Dendritic cell treated with granulocyte-macrophage colony-stimulating factor and Interleukin-4, amounts not matched to agents 40 ng/mL and 50 ng/mL, for 4 days (primary cell): ENCODE results near the gene THADA.
A peak's percentile ranks its signal among the peaks of the same experiment; 100 is the strongest.
"Not testable (repeated sequence)": the region's sequence is repeated elsewhere in the genome, so short reads cannot be mapped to it uniquely, and the experiment has no call there.

Experiments used
- H3K27ac Mint-ChIP-seq: one replicate; pipeline ENCODE4 v1.8.0; 2022; ENCODE audit warnings: mild to moderate bottlenecking, mixed read lengths
- H3K27me3 Mint-ChIP-seq: one replicate; pipeline ENCODE4 v1.8.0; 2022; ENCODE audit warnings: mild to moderate bottlenecking, mixed read lengths
- H3K36me3 Mint-ChIP-seq: one replicate; pipeline ENCODE4 v1.8.0; 2022; ENCODE audit warnings: low read depth, mixed read lengths
- H3K4me1 Mint-ChIP-seq: one replicate; pipeline ENCODE4 v1.8.0; 2022; ENCODE audit warnings: low read depth, mixed read lengths
- H3K4me3 Mint-ChIP-seq: one replicate; pipeline ENCODE4 v1.8.0; 2022; ENCODE audit warnings: mild to moderate bottlenecking, moderate library complexity, mixed read lengths
- H3K9me3 Mint-ChIP-seq: one replicate; pipeline ENCODE4 v1.8.0; 2022; ENCODE audit warnings: mixed read lengths
- intact Hi-C: fragments of 100-400 bp; cut with micrococcal nuclease; formaldehyde crosslinking; loops from one replicate; pipeline ENCODE4 v1.15.0; 2022

Gene THADA

DNA sequence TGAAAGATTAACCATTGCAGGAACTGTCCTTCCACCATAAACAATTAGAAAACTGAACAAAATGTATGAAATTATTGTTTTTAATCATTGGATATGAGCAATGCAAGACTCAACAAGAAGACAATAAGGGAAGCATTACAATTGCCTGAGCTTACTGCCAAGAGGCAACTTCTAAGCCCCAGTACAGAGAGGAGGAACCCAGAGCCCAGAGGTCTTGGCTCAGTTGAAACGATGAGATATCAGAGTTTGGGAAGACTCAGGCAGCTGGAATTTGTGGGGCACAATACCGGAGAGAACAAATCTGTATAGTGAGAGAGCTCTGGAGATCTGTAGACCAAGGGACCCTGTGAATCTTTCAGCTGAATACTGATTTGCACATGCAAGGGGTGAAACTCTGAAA, 288.8 kb downstream of the THADA start:
- H3K9me3 Mint-ChIP-seq: no peaks in the 10 kb centered on the region

DNA sequence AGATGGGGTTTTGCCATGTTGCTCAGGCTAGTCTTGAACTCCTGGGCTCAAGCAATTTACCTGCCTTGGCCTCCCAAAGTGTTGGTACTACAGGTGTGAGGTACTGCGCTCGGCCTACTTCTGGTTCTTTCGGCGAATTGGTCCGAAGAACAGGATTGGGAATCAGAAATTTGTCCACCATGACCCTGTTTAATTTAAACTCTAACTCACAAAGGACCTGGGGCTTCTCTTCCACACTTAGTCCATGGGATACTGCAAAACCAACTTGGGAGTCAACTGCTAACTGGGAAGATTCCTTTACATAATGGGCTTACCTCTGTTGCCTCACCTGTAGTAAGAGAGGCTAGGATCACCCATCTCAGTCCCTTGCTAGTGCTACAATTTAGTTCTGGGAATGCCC, 289.6 kb downstream of the THADA start:
- H3K27ac Mint-ChIP-seq: peak overlapping the region; percentile 92
- intact Hi-C loops: loop anchor here (10.0 kb wide), 1 partner anchor 99 kb away; no protein-coding TSS in a partner anchor
- peaks cover 42% of the 10 kb centered on the region for H3K4me1 Mint-ChIP-seq
- H3K27me3 Mint-ChIP-seq: no peaks in the 10 kb centered on the region
- H3K36me3 Mint-ChIP-seq: peaks cover 6% of the 10 kb centered on the region
- no peaks in the 10 kb centered on the region for H3K9me3 Mint-ChIP-seq
- H3K4me3 Mint-ChIP-seq: no peak overlapping the region

More for the DNA sequence above, 288.8 kb downstream of the THADA start:
- intact Hi-C loops: loop anchor here (10.0 kb wide), 1 partner anchor 98 kb away; no protein-coding TSS in a partner anchor
- Mint-ChIP-seq H3K4me3 (no peak overlapping the region), H3K36me3 (peaks cover 6% of the 10 kb centered on the region), H3K27ac (peak overlapping the region; percentile 38), H3K27me3 (no peaks in the 10 kb centered on the region), H3K4me1 (peaks cover 44% of the 10 kb centered on the region)

DNA sequence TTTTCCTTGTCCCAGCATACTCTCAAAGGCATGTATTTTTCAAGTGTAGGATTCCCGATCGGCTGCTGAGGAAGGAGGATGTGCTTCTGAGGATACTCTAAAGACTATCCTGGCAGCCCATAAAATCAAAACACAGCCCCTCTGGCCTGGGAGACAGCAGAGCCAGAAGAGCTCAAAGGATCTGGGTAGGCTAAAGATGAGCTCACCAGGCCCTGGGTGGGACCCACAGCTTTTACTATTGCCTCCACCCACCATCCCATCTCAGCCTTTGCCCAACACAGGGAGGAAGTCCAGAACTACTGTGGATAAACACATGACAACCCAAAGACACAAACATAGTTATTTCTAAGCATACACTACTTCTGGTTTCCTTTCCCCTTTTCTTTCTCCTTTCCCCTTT, 290.3 kb downstream of the THADA start:
- H3K4me3 Mint-ChIP-seq: no peak overlapping the region
- intact Hi-C loops: loop anchor here (10.0 kb wide), 1 partner anchor 99 kb away; no protein-coding TSS in a partner anchor
- H3K9me3 Mint-ChIP-seq: no peaks in the 10 kb centered on the region
- H3K27ac Mint-ChIP-seq: peak overlapping the region; percentile 92
- H3K27me3 Mint-ChIP-seq: no peaks in the 10 kb centered on the region
- H3K36me3 Mint-ChIP-seq: peaks cover 2% of the 10 kb centered on the region
- peaks cover 35% of the 10 kb centered on the region for H3K4me1 Mint-ChIP-seq

DNA sequence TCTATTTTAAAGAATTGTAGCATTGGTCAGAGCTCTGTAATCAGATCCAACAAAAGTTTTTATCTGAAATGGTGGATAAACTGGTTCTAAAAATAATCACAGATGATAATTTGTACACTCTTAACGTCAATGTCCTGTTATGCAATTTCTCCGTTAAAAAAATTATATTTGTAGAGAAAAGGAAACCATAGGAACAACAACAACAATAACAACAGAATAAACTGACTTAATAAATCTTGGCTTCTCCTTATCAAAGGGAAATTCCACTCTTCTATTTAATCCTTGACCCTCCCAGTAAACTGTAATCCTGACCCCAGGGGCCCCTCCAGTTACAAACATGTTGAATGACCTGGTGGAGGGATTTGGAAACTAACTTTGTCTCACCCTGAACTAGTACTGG, 290.8 kb downstream of the THADA start:
- Mint-ChIP-seq H3K36me3 (no peaks in the 10 kb centered on the region), H3K9me3 (no peaks in the 10 kb centered on the region), H3K27ac (peak overlapping the region; percentile 92), H3K4me1 (peaks cover 35% of the 10 kb centered on the region), H3K27me3 (no peaks in the 10 kb centered on the region), H3K4me3 (no peak overlapping the region)
- intact Hi-C loops: loop anchor here (10.0 kb wide), 1 partner anchor 100 kb away; no protein-coding TSS in a partner anchor

DNA sequence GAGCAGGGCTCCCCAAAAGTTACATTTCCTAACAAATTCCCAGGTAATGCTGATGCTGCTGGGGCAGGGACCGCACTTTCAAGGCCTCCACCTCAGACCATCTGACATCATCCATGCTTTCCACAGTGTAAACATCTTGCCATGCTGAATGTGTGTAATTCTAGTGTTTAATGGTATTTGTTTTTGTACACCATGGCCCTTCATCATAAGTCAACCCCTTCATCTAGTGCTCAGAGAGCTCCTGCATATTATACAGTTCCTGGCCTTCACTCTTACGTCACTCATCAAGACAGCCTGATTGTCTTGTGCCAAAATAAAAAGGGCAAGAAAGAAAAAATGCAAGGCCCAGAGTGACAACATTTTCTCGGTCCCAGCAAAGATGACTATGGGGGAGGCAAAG, 291.9 kb downstream of the THADA start:
- no peaks in the 10 kb centered on the region for H3K36me3 Mint-ChIP-seq
- intact Hi-C loops: loop anchor here (10.0 kb wide), 1 partner anchor 101 kb away; no protein-coding TSS in a partner anchor
- no peaks in the 10 kb centered on the region for H3K9me3 Mint-ChIP-seq
- H3K27me3 Mint-ChIP-seq: no peaks in the 10 kb centered on the region
- H3K4me1 Mint-ChIP-seq: peaks cover 35% of the 10 kb centered on the region
- H3K4me3 Mint-ChIP-seq: no peak overlapping the region
- peak overlapping the region; percentile 92 for H3K27ac Mint-ChIP-seq

DNA sequence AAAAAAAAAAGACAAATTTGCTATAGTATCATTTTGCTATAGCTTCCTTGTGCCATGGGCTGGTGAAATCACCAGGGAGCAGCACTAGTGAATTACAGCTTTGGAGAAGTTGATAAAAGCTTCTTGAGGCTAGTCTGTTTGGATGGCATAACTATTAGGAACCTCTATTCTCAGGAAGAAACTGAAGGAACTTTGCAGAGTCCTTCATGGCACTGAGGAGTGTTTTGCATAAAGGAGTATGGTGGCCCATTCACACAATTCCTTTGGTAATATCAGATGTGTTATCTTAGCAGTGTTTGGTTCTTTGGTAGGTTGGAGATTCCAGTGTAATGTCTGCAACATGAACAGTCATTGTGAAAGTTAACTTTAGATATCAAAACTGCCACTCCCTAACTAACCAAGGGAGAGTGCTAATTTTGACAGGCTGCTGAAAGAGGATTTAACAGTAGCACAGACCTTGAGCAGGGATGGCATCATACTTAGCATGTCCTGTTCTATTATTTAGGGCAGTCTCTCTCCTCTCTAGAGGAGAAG, 292.8 kb downstream of the THADA start:
- Mint-ChIP-seq H3K4me3 (no peak overlapping the region), H3K27ac (peak overlapping the region; percentile 57), H3K9me3 (no peaks in the 10 kb centered on the region), H3K27me3 (no peaks in the 10 kb centered on the region), H3K36me3 (no peaks in the 10 kb centered on the region), H3K4me1 (peaks cover 35% of the 10 kb centered on the region)
- intact Hi-C loops: loop anchor here (10.0 kb wide), 1 partner anchor 102 kb away; no protein-coding TSS in a partner anchor

DNA sequence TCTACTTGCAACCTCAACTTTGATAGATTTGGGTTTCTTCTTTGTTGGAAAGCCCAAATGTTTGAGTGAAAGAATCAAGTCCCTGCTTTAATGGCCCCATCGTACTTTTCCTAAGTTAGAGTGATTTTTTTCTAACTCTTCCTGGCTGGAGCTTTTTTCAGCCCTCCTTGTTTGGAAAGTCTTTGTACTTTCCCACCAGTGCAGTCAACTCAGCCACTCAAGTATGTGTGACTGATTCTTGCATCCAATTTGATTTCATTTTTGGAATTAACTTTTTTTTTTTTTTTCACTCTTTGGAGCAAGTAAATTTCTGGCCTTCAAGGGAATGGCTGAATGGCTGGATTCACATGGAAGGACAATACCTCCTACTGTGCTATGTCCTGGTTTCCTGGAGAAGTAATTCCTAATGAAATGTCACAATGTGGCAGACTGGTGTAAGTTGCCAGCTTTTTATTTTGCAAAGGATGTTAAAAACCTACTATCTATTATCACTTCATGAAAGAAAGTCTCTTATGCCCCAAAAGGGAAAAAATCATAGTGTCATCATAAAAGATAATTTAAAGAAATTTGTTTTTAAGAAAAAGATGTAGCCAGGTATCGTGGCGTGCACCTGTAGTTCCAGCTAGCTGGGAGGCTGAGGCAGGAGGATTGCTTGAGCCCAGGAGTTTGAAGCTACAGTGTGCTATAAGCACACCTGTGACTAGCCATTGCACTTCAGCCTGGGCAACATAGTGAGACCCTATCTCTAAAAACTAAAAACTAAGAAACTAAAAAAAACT, 293.5 kb downstream of the THADA start:
- Mint-ChIP-seq H3K27me3 (no peaks in the 10 kb centered on the region), H3K36me3 (no peaks in the 10 kb centered on the region), H3K9me3 (no peaks in the 10 kb centered on the region), H3K4me1 (peaks cover 34% of the 10 kb centered on the region), H3K4me3 (no peak overlapping the region), H3K27ac (peak overlapping the region; percentile 57)
- intact Hi-C loops: loop anchor here (10.0 kb wide), 1 partner anchor 102 kb away; no protein-coding TSS in a partner anchor

DNA sequence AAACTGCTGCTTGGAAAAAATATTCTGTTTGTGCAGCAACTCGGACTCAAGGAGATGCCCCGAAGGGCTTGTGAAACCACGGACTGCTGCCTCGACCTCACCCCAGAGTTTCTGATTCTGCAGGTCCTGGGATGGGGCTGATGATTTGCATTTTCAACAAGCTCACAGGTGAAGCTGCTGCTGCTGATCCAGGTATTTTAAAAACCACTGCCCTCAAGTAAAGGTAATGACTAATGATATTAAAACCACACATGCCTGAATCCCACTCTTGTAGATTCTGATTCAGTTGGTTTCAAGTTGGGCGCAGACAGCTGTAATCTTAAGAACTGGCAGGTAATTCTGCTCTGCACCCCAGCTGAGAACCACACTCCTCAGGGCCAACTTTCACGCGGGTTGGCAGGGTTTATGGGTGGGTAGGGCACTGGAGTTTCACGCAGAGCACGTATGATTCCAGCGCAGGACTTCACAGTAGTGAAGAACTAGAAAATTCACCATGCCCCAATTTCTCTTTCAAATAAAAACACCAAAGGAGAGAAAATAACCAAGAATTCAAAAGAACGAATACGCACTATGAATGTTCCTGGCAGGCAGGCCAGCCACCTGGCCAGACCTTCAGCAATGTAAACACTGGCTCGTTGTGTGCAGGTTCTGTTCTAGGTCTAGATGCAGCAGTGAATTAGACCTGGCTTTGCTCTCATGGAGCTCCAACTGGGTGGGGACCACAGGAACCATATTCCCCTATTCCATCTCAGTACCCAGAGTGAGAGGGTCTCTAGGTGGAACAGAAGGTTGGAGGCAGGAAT, 294.9 kb downstream of the THADA start:
- no peaks in the 10 kb centered on the region for H3K9me3 Mint-ChIP-seq
- no peaks in the 10 kb centered on the region for H3K36me3 Mint-ChIP-seq
- no peaks in the 10 kb centered on the region for H3K27me3 Mint-ChIP-seq
- H3K4me1 Mint-ChIP-seq: peaks cover 28% of the 10 kb centered on the region
- no peak overlapping the region for H3K27ac Mint-ChIP-seq
- H3K4me3 Mint-ChIP-seq: no peak overlapping the region
- intact Hi-C loops: loop anchor here (10.0 kb wide), 1 partner anchor 104 kb away; no protein-coding TSS in a partner anchor

DNA sequence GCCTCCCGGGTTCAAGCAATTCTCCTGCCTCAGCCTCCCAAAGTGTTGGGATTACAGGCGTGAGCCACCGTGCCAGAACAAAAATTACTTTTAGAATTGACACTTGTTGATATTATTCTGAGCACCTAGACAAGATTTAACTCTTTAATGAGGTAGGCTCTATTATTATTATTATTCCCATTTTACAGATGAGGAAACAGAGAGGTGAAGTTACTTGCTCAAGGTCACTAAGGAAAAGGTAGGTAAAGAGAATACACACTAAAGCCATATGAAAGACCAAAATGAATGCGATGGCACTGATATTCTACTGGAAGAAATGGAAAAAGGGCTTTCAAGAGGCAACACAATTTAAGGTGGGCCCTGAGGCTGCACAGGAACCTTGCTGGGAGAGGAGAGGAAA, 295.6 kb downstream of the THADA start:
- Mint-ChIP-seq H3K9me3 (no peaks in the 10 kb centered on the region), H3K27me3 (no peaks in the 10 kb centered on the region), H3K27ac (no peak overlapping the region), H3K4me1 (peaks cover 20% of the 10 kb centered on the region), H3K36me3 (no peaks in the 10 kb centered on the region), H3K4me3 (no peak overlapping the region)
- intact Hi-C loops: loop anchor here (10.0 kb wide), 1 partner anchor 105 kb away; no protein-coding TSS in a partner anchor

DNA sequence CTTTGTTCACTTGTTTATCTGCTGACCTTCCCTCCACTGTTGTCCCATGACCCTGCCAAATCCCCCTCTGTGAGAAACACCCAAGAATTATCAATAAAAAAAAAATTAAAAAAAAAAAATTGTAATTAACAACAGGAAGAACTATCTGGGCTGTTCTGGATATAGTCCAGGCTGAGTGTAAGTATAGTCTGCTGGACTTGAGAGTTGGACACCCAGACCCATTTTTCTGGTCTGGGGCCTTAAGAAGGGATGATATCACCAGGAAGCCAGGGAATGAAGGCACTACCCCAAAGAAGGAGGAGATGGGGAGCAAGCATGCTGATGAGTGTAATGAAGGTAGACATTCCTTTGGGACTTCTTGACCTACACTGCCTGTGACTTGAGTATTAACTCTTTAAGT, 297.3 kb downstream of the THADA start:
- Mint-ChIP-seq H3K4me1 (peaks cover 21% of the 10 kb centered on the region), H3K36me3 (no peaks in the 10 kb centered on the region), H3K27ac (no peak overlapping the region), H3K27me3 (no peaks in the 10 kb centered on the region), H3K4me3 (no peak overlapping the region), H3K9me3 (no peaks in the 10 kb centered on the region)
- intact Hi-C loops: no loop called here

DNA sequence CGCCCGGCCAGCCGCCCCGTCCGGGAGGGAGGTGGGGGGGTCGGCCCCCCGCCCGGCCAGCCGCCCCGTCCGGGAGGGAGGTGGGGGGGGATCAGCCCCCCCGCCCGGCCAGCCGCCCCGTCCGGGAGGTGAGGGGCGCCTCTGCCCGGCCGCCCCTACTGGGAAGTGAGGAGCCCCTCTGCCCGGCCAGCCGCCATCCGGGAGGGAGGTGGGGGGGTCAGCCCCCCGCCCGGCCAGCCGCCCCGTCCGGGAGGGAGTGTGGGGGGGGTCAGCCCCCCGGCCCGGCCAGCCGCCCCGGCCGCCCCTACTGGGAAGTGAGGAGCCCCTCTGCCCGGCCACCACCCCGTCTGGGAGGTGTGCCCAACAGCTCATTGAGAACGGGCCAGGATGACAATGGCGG, 298.1 kb downstream of the THADA start:
- H3K27me3 Mint-ChIP-seq, intact Hi-C loops, H3K9me3 Mint-ChIP-seq, H3K4me3 Mint-ChIP-seq, H3K36me3 Mint-ChIP-seq, H3K27ac Mint-ChIP-seq: not testable (repeated sequence)
- peaks cover 23% of the 10 kb centered on the region for H3K4me1 Mint-ChIP-seq

DNA sequence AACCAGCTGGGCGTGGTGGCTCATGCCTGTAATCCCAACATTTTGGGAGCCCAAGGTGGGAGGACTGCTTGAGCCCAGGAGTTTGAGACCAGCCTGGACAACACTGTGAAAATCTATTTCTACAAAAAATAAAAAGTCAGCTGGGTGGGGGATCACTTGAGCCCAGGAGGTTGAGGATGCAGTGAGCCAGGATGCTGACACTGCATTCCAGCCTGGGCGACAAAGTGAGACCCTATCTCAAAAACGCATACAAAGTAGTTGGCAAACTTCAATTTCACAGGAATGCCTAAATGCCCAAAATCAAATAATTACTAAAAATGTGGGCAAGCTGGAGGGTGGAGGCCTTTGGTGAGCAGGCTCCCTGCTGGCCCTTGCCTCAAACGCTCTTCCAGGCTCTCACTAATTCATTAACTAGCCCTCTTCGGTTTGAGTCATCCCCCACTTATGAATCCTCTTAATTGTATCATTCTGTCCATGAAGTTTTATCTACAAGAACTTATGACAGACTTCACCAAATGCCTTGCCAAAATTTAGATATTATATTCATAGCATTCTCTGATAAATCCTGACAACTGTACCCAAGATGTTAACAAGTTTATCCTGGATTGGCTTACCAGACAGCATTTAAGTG, 300.8 kb downstream of the THADA start:
- no peaks in the 10 kb centered on the region for H3K9me3 Mint-ChIP-seq
- no peak overlapping the region for H3K4me3 Mint-ChIP-seq
- H3K27me3 Mint-ChIP-seq: peaks cover 3% of the 10 kb centered on the region
- H3K36me3 Mint-ChIP-seq: peaks cover 24% of the 10 kb centered on the region
- H3K27ac Mint-ChIP-seq: peak overlapping the region; percentile 73
- peaks cover 26% of the 10 kb centered on the region for H3K4me1 Mint-ChIP-seq
- intact Hi-C loops: no loop called here
